Measurements from ENCODE around the gene LRG1. TPM values are rescaled to one million over a fixed set of nuclear protein-coding genes. Genes with fewer than 3 reads are reported as not detected.

The LRG1 gene
- total RNA-seq, 1 donor from 2014 or later: 3.3 TPM

- TF ChIP-seq CTCF (IDR thresholded peaks at IDR 0.05): no peak
- DNase-seq (ENCODE audit: low spot score in 2 of 2): no peak
- intact Hi-C loops (cut with DNase I): no loop called here
- Histone ChIP-seq H3K27ac (no peak overlapping the region), H3K9me3 (no peaks in the 10 kb centered on the region), H3K27me3 (no peaks in the 10 kb centered on the region), H3K4me1 (peaks cover 3 to 13% of the 10 kb centered on the region in 2 donors), H3K4me3 (no peak overlapping the region), H3K36me3 (no peaks in the 10 kb centered on the region)
These were observed 20.7 kb downstream of the LRG1 start for GRCh38 chr19:4519172-4519496.

- Histone ChIP-seq H3K4me3 (peak within 1 kb of the TSS in 1 of 2 donors; percentile 53), H3K4me1 (peaks cover 3 to 13% of the 10 kb centered on the region in 2 donors), H3K36me3 (no peaks in the 10 kb centered on the region), H3K27me3 (no peaks in the 10 kb centered on the region), H3K9me3 (no peaks in the 10 kb centered on the region), H3K27ac (no peak within 1 kb of the TSS)
- intact Hi-C loops (cut with DNase I): no loop called here
- peak in 1 of 2 donors; percentile 75 for DNase-seq (ENCODE audit: low spot score in 2 of 2)
- no peak for TF ChIP-seq CTCF (IDR thresholded peaks at IDR 0.05)
These were observed 21.3 kb downstream of the LRG1 start, which contains the start of gene PLIN4 for GRCh38 chr19:4518345-4519171. PLIN4 (minus strand) TSS chr19:4518486; CDS start chr19:4518272, 214 bp downstream.

GRCh38 chr19:4517451-4518057 is 22.3 kb downstream of the LRG1 start:
- Histone ChIP-seq H3K4me1 (peaks cover 3 to 13% of the 10 kb centered on the region in 2 donors), H3K27ac (peak overlapping the region in 1 of 2 donors; percentile 27), H3K36me3 (no peaks in the 10 kb centered on the region), H3K27me3 (no peaks in the 10 kb centered on the region), H3K4me3 (peak overlapping the region in 1 of 2 donors; percentile 53), H3K9me3 (no peaks in the 10 kb centered on the region)
- TF ChIP-seq CTCF (IDR thresholded peaks at IDR 0.05): no peak
- DNase-seq (ENCODE audit: low spot score in 2 of 2): no peak
- intact Hi-C loops (cut with DNase I): no loop called here

- Histone ChIP-seq H3K9me3 (no peaks in the 10 kb centered on the region), H3K36me3 (no peaks in the 10 kb centered on the region), H3K27me3 (no peaks in the 10 kb centered on the region), H3K4me1 (peaks cover 3 to 13% of the 10 kb centered on the region in 2 donors), H3K27ac (peak overlapping the region in 1 of 2 donors; percentile 27), H3K4me3 (no peak overlapping the region)
- DNase-seq (ENCODE audit: low spot score in 2 of 2): no peak
- intact Hi-C loops (cut with DNase I): no loop called here
- no peak for TF ChIP-seq CTCF (IDR thresholded peaks at IDR 0.05)
These were observed 22.9 kb downstream of the LRG1 start for GRCh38 chr19:4516939-4517300.

- H3K9me3 ChIP-seq: no peaks in the 10 kb centered on the region
- no peaks in the 10 kb centered on the region for H3K36me3 ChIP-seq
- DNase-seq (ENCODE audit: low spot score in 2 of 2): no peak
- H3K4me3 ChIP-seq: no peak overlapping the region
- H3K4me1 ChIP-seq: peaks cover 3 to 13% of the 10 kb centered on the region in 2 donors
- no peaks in the 10 kb centered on the region for H3K27me3 ChIP-seq
- no peak for TF ChIP-seq CTCF (IDR thresholded peaks at IDR 0.05)
- no peak overlapping the region for H3K27ac ChIP-seq
- intact Hi-C loops (cut with DNase I): no loop called here
These were observed 23.5 kb downstream of the LRG1 start for GRCh38 chr19:4516199-4516938.

Measured in ascending aorta (tissue), 2 donors.